IMR-90 (cell line): ENCODE data around the gene ATG10. TPM values are rescaled to one million over a fixed set of nuclear protein-coding genes. Genes with fewer than 3 reads are reported as not detected.
A peak's percentile ranks its signal among the peaks of the same experiment; 100 is the strongest.

Source experiments
- ATAC-seq: fragments of 200-7000 bp; cut with Tn5 transposase; 2 replicates; pipeline ENCODE4 v1.9.1; 2020; ENCODE audit warnings: low read depth, mild to moderate bottlenecking, moderate library complexity
- BruUV-seq: library from RNA; stranded (reverse); fragments of 400-500 nt; replicated peaks from 2 replicates; lab custom pipeline; 2021; lab: Mats Ljungman, UMichigan
- CTCF ChIA-PET: fragments of 300-600 bp; formaldehyde crosslinking; extraction: SDS; loops from one replicate; lab custom pipeline; 2021; ENCODE audit warnings: antibody characterized with exemption; lab: Yijun Ruan, JAX
- POLR2A ChIA-PET: fragments of 300-600 bp; sonication (Branson Sonifier 250); formaldehyde crosslinking; loops from one replicate; lab custom pipeline; 2022; ENCODE audit warnings: antibody characterized with exemption; ENCODE audit not compliant: unreplicated experiment; lab: Charles Lee
- DNase-seq: peaks from one replicate; pipeline ENCODE4 v3.0.0; 2013
- H2AFZ ChIP-seq: replicated peaks from 2 replicates; pipeline ENCODE3; 2013; ENCODE audit warnings: low read length, mild to moderate bottlenecking; ENCODE audit not compliant: poor library complexity
- H2AK5ac ChIP-seq: 2 replicates; pipeline ENCODE4 v1.6.1; 2013; ENCODE audit warnings: low read depth, low read length, inconsistent platforms
- H2AK9ac ChIP-seq: replicated peaks from 2 replicates; pipeline ENCODE3; 2013; ENCODE audit warnings: mild to moderate bottlenecking, low read depth, low read length, moderate library complexity; ENCODE audit not compliant: poor library complexity
- H2BK120ac ChIP-seq: 2 replicates; pipeline ENCODE4 v1.6.1; 2013; ENCODE audit warnings: low read depth, low read length, inconsistent platforms
- H2BK15ac ChIP-seq: 3 replicates; pipeline ENCODE4 v1.6.1; 2013; ENCODE audit warnings: low read depth, low read length, inconsistent platforms
- H2BK20ac ChIP-seq: 2 replicates; pipeline ENCODE4 v1.6.1; 2013; ENCODE audit warnings: low read depth, mild to moderate bottlenecking, inconsistent platforms, low read length, moderate library complexity
- H2BK5ac ChIP-seq: 2 replicates; pipeline ENCODE4 v1.6.1; 2013; ENCODE audit warnings: mild to moderate bottlenecking, low read depth, low read length, inconsistent platforms; ENCODE audit not compliant: poor library complexity, severe bottlenecking
- H3K14ac ChIP-seq: replicated peaks from 2 replicates; pipeline ENCODE4 v1.6.1; 2013; ENCODE audit warnings: low read depth, low read length, inconsistent platforms
- H3K18ac ChIP-seq: 2 replicates; pipeline ENCODE4 v1.6.1; 2013; ENCODE audit warnings: low read depth, low read length, control low read depth
- H3K23ac ChIP-seq: 2 replicates; pipeline ENCODE4 v1.6.1; 2013; ENCODE audit warnings: low read depth, low read length, inconsistent platforms
- H3K27ac ChIP-seq: 2 replicates; pipeline ENCODE4 v1.5.1; 2013; ENCODE audit warnings: mild to moderate bottlenecking, control low read depth, low read length; ENCODE audit not compliant: insufficient read depth
- H3K27me3 ChIP-seq: 2 replicates; pipeline ENCODE4 v1.6.1; 2013; ENCODE audit warnings: low read length; ENCODE audit not compliant: control insufficient read depth, insufficient read depth
- H3K36me3 ChIP-seq: 2 replicates; pipeline ENCODE4 v1.6.1; 2013; ENCODE audit warnings: low read length, mixed read lengths; ENCODE audit not compliant: control insufficient read depth, insufficient read depth
- H3K4ac ChIP-seq: 2 replicates; pipeline ENCODE4 v1.6.1; 2013; ENCODE audit warnings: low read depth, low read length, inconsistent platforms
- H3K4me1 ChIP-seq: 2 replicates; pipeline ENCODE4 v1.6.1; 2013; ENCODE audit warnings: low read length, mixed read lengths; ENCODE audit not compliant: control insufficient read depth, insufficient read depth
- H3K4me2 ChIP-seq: 2 replicates; pipeline ENCODE4 v1.6.1; 2013; ENCODE audit warnings: low read depth, mild to moderate bottlenecking, control low read depth, low read length, moderate library complexity
- H3K4me3 ChIP-seq: 2 replicates; pipeline ENCODE4 v1.5.1; 2013; ENCODE audit warnings: low read depth, mild to moderate bottlenecking, control low read depth, low read length, moderate library complexity; ENCODE audit not compliant: insufficient read depth
- H3K56ac ChIP-seq: 2 replicates; pipeline ENCODE4 v1.6.1; 2013; ENCODE audit warnings: low read length, inconsistent platforms; ENCODE audit not compliant: insufficient read depth; ENCODE audit errors: extremely low read depth
- H3K79me1 ChIP-seq, 2 experiments: 2 replicates each; pipeline ENCODE4 v1.6.1; 2013; ENCODE audit warnings: low read length in 2 of 2, inconsistent platforms in 1 of 2, low read depth in 1 of 2
- H3K9ac ChIP-seq: 2 replicates; pipeline ENCODE4 v1.6.1; 2013; ENCODE audit warnings: low read depth, low read length, control low read depth
- H3K9me1 ChIP-seq: 2 replicates; pipeline ENCODE4 v1.6.1; 2013; ENCODE audit warnings: low read length, inconsistent platforms; ENCODE audit not compliant: insufficient read depth
- H3K9me3 ChIP-seq: 2 replicates; pipeline ENCODE4 v1.6.1; 2013; ENCODE audit warnings: low read length; ENCODE audit not compliant: control insufficient read depth, insufficient read depth
- H4K20me1 ChIP-seq: 2 replicates; pipeline ENCODE4 v1.6.1; 2013; ENCODE audit warnings: low read length, inconsistent platforms; ENCODE audit not compliant: insufficient read depth
- H4K5ac ChIP-seq: 2 replicates; pipeline ENCODE4 v1.6.1; 2013; ENCODE audit warnings: mild to moderate bottlenecking, low read depth, low read length, control low read depth
- H4K8ac ChIP-seq, 2 experiments: 2 replicates each; pipeline ENCODE4 v1.6.1; 2013; ENCODE audit warnings: low read depth in 2 of 2, low read length in 2 of 2, control low read depth in 1 of 2, inconsistent platforms in 1 of 2
- H4K91ac ChIP-seq: 2 replicates; pipeline ENCODE4 v1.6.1; 2013; ENCODE audit warnings: low read depth, low read length, inconsistent platforms; ENCODE audit not compliant: insufficient read depth
- CEBPB ChIP-seq: IDR thresholded peaks from 2 replicates; pipeline ENCODE4 v1.6.1; 2012; ENCODE audit warnings: low read depth, low read length, improper control_type of control experiment
- CHD1 ChIP-seq: IDR thresholded peaks from 2 replicates; pipeline ENCODE4 v1.6.1; 2012; ENCODE audit warnings: low read depth, low read length, improper control_type of control experiment
- FOS ChIP-seq: fragments of 150-350 bp; IDR thresholded peaks from 2 replicates; pipeline ENCODE4 v1.6.1; 2016; ENCODE audit warnings: low read depth, low read length
- RCOR1 ChIP-seq: IDR thresholded peaks from 2 replicates; pipeline ENCODE4 v1.6.1; 2012; ENCODE audit warnings: mild to moderate bottlenecking, low read length, improper control_type of control experiment; ENCODE audit not compliant: insufficient replicate concordance
- WGBS, 2 experiments: methylation state at CpG; one replicate each; pipeline versions ENCODE4 v1.1.5 to v1.1.7; 2013; ENCODE audit warnings: missing lambda C conversion rate in 2 of 2; ENCODE audit not compliant: insufficient read length in 1 of 2; ENCODE audit errors: extremely low coverage in 2 of 2; 5-methylcytosine and 5-hydroxymethylcytosine counted together
- dilution Hi-C: fragments of 300-500 bp; cut with HindIII; formaldehyde crosslinking; loops from one replicate; pipeline ENCODE4 v1.14.3; 2018; ENCODE audit warnings: low sequenced_read_pairs; ENCODE audit not compliant: unreplicated experiment
- in situ Hi-C: fragments of 300-500 bp; cut with MboI; formaldehyde crosslinking; loops from 3 replicates; pipeline ENCODE4 v1.14.3; 2019; ENCODE audit warnings: low sequenced_read_pairs, inconsistent platforms, mixed read lengths
- intact Hi-C: fragments of 100-400 bp; cut with micrococcal nuclease; formaldehyde crosslinking; loops from 2 replicates; pipeline ENCODE4 v1.10.0; 2022
- polyA plus RNA-seq, 3 experiments: library from polyadenylated mRNA; depleted of rRNA; stranded (reverse); fragments of >200 nt; gene quantifications; 2 replicates each; pipeline ENCODE4 v1.2.3, GENCODE V29; 2012; ENCODE audit warnings: low replicate concordance in 1 of 3
- total RNA-seq: library from RNA; depleted of rRNA; stranded (reverse); fragments of >200 nt; gene quantifications from 2 replicates; pipeline ENCODE4 v1.2.3, GENCODE V29; 2012

The ATG10 gene
- total and polyA plus RNA-seq, 2 of the 4 experiments (the other 2 are of a cell fraction) = 3.4 to 8.1 TPM

- H3K79me1 ChIP-seq = no peaks in the 10 kb centered on the region
- in situ Hi-C loops = loop anchor here (25.0 kb wide), 2 partner anchors 397 to 647 kb away; partner anchors contain the start of gene SSBP2
- CTCF ChIA-PET = interaction anchor here (0.7 kb wide), 1 partner anchor 1223 kb away, joined by 5 read pairs; no protein-coding TSS in a partner anchor
- no peak overlapping the region for H2AFZ ChIP-seq
- POLR2A ChIA-PET = no interaction called here
- H3K9ac ChIP-seq = no peak overlapping the region
- DNase-seq = peak; percentile 65
- H3K9me1 ChIP-seq = no peaks in the 10 kb centered on the region
- no peak overlapping the region for H4K8ac ChIP-seq
- 0 out of 2 replicates have a peak, but pooled peaks have one; percentile 42 for ATAC-seq
- H3K4me3 ChIP-seq = no peak overlapping the region
- H3K56ac ChIP-seq = no peak overlapping the region
- no peak overlapping the region for H3K4ac ChIP-seq
- no peak overlapping the region for H3K18ac ChIP-seq
- H2BK20ac ChIP-seq = no peak overlapping the region
- no peak overlapping the region for H2BK15ac ChIP-seq
- H3K27me3 ChIP-seq = no peaks in the 10 kb centered on the region
- TF ChIP-seq RCOR1 = no peak
- TF ChIP-seq CEBPB = peak; percentile 82
- no peak for TF ChIP-seq CHD1
- TF ChIP-seq FOS = 0 out of 2 replicates have a peak, but pooled peaks have one; percentile 20
- H2BK120ac ChIP-seq = no peak overlapping the region
- dilution Hi-C loops = no loop called here
- H2AK5ac ChIP-seq = no peak overlapping the region
- no peak overlapping the region for H3K14ac ChIP-seq
- H3K4me2 ChIP-seq = no peak overlapping the region
- H3K27ac ChIP-seq = no peak overlapping the region
- no peaks in the 10 kb centered on the region for H3K36me3 ChIP-seq
- no peak overlapping the region for H2BK5ac ChIP-seq
- intact Hi-C loops = no loop called here
- no peaks in the 10 kb centered on the region for H3K9me3 ChIP-seq
- H3K23ac ChIP-seq = no peak overlapping the region
- H3K4me1 ChIP-seq = no peaks in the 10 kb centered on the region; the same call in 1 of the 2 replicates
- BruUV-seq = no TSS peak
- no peaks in the 10 kb centered on the region for H4K20me1 ChIP-seq
- H2AK9ac ChIP-seq = no peak overlapping the region
- no CpG with 5 or more reads among the region's 3 CpGs for WGBS, 2 experiments
- no peak overlapping the region for H4K91ac ChIP-seq
- H4K5ac ChIP-seq = no peak overlapping the region
Observed at GRCh38 chr5:82158755-82159413, 187.1 kb downstream of the ATG10 start.
